ENCODE results near the gene FRMD4A. TPM values are rescaled to one million over a fixed set of nuclear protein-coding genes. Genes with fewer than 3 reads are reported as not detected.

FRMD4A gene
- total RNA-seq, 2 donors from 2014 or later = 18.9 to 46.1 TPM

- WGBS, 2 donors = 87 to 95% methylated on average over 10 of the region's 10 CpGs
- DNase-seq = no peak
Measured at GRCh38 chr10:13671904-13672303, 658.8 kb downstream of the FRMD4A start.

GRCh38 chr10:13670311-13670710 lies 660.4 kb downstream of the FRMD4A start:
- H3K27me3 ChIP-seq = no peaks in the 10 kb centered on the region
- intact Hi-C loops (cut with DNase I) = no loop called here
- peaks cover 11% of the 10 kb centered on the region for H3K4me1 ChIP-seq
- H3K9me3 ChIP-seq = no peaks in the 10 kb centered on the region
- H3K27ac ChIP-seq = peak overlapping the region in 1 of 4 donors; percentile 36
- H3K4me3 ChIP-seq = no peak overlapping the region
- DNase-seq (no peak), ATAC-seq (no peak)
- WGBS, 2 donors = 84 to 97% methylated on average over 10 of the region's 10 CpGs
- TF ChIP-seq CTCF (IDR thresholded peaks at IDR 0.05) = no peak
- no peak for TF ChIP-seq POLR2A (IDR thresholded peaks at IDR 0.05)
- peaks cover 0 to 9% of the 10 kb centered on the region in 2 donors for H3K36me3 ChIP-seq (replicated peaks in 1 of 2; ENCODE audit: insufficient read depth in 1 of 2, low read depth in 2 of 2)

More at GRCh38 chr10:13671904-13672303, 658.8 kb downstream of the FRMD4A start:
- Histone ChIP-seq H3K27me3 (no peaks in the 10 kb centered on the region), H3K4me1 (peaks cover 11% of the 10 kb centered on the region), H3K9me3 (no peaks in the 10 kb centered on the region), H3K36me3 (replicated peaks in 1 of 2; ENCODE audit: insufficient read depth in 1 of 2, low read depth in 2 of 2) (peaks cover 0 to 3% of the 10 kb centered on the region in 2 donors), H3K27ac (no peak overlapping the region), H3K4me3 (no peak overlapping the region)
- TF ChIP-seq POLR2A (IDR thresholded peaks at IDR 0.05) = no peak
- intact Hi-C loops (cut with DNase I) = no loop called here
- ATAC-seq = no peak

GRCh38 chr10:13669901-13670300 lies 660.8 kb downstream of the FRMD4A start:
- Histone ChIP-seq H3K9me3 (no peaks in the 10 kb centered on the region), H3K36me3 (replicated peaks in 1 of 2; ENCODE audit: insufficient read depth in 1 of 2, low read depth in 2 of 2) (peaks cover 0 to 11% of the 10 kb centered on the region in 2 donors), H3K27ac (peak overlapping the region in 2 of 4 donors; percentile 1 to 36), H3K4me1 (peaks cover 11% of the 10 kb centered on the region), H3K27me3 (no peaks in the 10 kb centered on the region), H3K4me3 (no peak overlapping the region)
- WGBS, 2 donors = 83 to 88% methylated on average over 12 of the region's 12 CpGs
- TF ChIP-seq POLR2A (IDR thresholded peaks at IDR 0.05) (no peak), CTCF (IDR thresholded peaks at IDR 0.05) (no peak)
- intact Hi-C loops (cut with DNase I) = no loop called here
- no peak for ATAC-seq
- DNase-seq = no peak

GRCh38 chr10:13669182-13669855 lies 661.4 kb downstream of the FRMD4A start:
- peaks cover 0 to 11% of the 10 kb centered on the region in 2 donors for H3K36me3 ChIP-seq (replicated peaks in 1 of 2; ENCODE audit: insufficient read depth in 1 of 2, low read depth in 2 of 2)
- no peak overlapping the region for H3K4me3 ChIP-seq
- TF ChIP-seq POLR2A (IDR thresholded peaks at IDR 0.05) (no peak), CTCF (IDR thresholded peaks at IDR 0.05) (no peak)
- H3K27me3 ChIP-seq = no peaks in the 10 kb centered on the region
- ATAC-seq = peak; percentile 47
- DNase-seq = no peak
- H3K9me3 ChIP-seq = no peaks in the 10 kb centered on the region
- WGBS, 2 donors = 69 to 83% methylated on average over 8 of the region's 8 CpGs
- peak overlapping the region in 3 of 4 donors; percentile 1 to 36 (median 26) for H3K27ac ChIP-seq
- H3K4me1 ChIP-seq = peaks cover 11% of the 10 kb centered on the region
- intact Hi-C loops (cut with DNase I) = no loop called here

GRCh38 chr10:13668126-13668525 lies 662.6 kb downstream of the FRMD4A start:
- peaks cover 11% of the 10 kb centered on the region for H3K4me1 ChIP-seq
- no peak for TF ChIP-seq CTCF (IDR thresholded peaks at IDR 0.05)
- TF ChIP-seq POLR2A (IDR thresholded peaks at IDR 0.05) = no peak
- no peaks in the 10 kb centered on the region for H3K27me3 ChIP-seq
- DNase-seq (no peak), ATAC-seq (no peak)
- H3K9me3 ChIP-seq = no peaks in the 10 kb centered on the region
- H3K36me3 ChIP-seq (replicated peaks in 1 of 2; ENCODE audit: insufficient read depth in 1 of 2, low read depth in 2 of 2) = peaks cover 0 to 11% of the 10 kb centered on the region in 2 donors
- H3K27ac ChIP-seq = peak overlapping the region in 1 of 4 donors; percentile 10
- H3K4me3 ChIP-seq = no peak overlapping the region
- WGBS, 2 donors = 68 to 82% methylated on average over 4 of the region's 4 CpGs
- intact Hi-C loops (cut with DNase I) = no loop called here
